NCI-H2196 treated with DMSO at 0.1 percent for 48 hours (cell line): ENCODE measurements around the gene DTX4.
"Not testable (repeated sequence)": the region's sequence is repeated elsewhere in the genome, so short reads cannot be mapped to it uniquely, and the experiment has no call there.

Experiments used
- DNase-seq: peaks from one replicate; lab custom pipeline; 2025; ENCODE audit not compliant: unreplicated experiment; lab: John Stamatoyannopoulos, UW

The DTX4 gene

DNA sequence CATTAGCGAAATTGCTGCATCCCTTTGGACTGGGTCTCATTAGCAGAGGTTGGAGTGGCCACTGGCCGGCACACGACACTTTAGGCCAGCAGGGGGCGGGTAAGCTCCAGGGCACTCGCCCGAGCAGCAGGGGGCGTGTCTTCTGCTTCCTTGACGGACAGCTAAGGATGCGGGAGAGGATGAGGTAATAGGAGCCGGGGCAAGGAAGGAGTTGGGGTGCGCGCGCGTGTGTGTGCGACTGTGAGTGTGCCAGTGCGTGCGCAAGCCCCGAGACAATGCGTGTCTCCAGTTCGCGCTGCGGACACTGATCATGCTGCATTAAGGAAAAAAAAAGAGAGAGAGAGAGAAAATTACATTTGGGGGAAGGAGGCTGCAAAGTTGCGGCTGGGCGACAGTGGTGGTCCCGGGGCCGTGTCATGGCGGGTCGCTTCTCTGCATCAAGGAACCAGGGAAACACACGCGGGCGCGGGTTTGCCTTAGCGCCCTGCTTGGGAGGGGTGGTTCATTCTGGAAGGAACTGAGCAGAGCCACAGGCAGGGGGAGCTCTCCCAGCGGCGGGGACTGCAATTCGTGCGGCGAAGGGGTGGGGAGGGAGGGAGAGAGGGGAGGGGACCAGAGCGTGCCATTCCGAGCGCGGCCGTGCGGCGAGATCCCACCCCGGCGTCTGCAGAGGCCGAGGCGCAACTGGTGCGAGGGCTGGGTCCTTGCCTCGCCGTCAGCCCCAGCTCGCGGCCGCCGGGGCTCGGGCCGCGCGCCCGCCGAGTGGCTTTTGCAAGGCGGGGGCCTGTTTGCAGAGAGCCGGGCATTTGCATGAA is at the start of gene DTX4:
DTX4 (plus strand) TSS at position 625 of the 815 bp plus-strand sequence. CDS start 464 bp downstream, outside the sequence.
- DNase-seq: peak; percentile 90

DNA sequence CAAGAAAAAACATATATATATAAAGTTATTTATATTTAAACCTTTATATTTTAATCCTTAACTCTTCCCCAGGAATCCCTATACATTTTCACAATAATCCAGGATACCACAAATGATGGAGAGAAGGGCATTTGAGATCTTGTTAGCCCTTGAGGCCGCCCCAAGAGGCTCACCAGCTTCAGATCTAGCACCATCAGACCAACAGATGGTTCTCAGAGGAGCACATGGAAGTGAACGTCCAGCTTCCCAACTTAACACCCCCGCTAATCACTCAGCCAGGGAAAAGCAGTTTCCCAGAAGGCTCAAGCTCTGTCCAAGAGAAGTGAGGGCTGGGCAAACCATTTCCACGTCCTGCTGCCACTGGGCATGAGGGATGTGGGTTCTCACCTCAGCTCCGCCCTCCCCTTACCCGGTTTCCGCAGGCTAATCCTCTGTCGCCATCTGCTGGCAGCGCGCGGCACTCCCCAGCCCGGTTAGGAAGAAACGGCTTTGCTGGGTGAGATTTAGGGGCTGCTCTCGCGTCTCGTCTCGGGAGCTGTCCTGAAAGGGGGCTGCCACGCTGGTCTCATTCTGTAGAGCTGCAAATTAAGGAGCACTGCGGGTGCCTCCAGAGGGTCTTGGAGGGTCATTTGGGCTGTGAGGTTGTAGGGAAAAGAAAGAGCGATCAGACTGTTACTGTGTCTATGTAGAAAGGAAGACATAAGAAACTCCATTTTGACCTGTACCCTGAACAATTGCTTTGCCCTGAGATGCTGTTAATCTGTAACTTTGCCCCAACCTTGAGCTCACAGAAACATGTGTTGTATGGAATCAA is 36.1 kb upstream of the DTX4 start:
- peak; percentile 47 for DNase-seq

DNA sequence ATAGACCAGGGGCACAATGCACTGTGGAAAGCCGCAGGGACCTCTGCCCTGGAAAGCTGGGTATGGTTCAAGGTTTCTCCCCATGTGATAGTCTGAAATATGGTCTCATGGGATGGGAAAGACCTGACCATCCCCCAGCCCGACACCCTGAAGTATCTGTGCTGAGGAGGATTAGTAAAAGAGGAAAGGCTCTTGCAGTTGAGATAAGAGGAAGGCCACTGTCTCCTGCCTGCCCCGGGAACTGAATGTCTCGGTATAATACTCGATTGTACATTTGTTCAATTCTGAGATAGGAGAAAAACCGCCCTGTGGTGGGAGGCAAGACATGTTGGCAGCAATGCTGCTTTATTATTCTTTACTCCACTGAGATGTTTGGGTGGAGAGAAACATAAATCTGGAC is 35.4 kb upstream of the DTX4 start:
- DNase-seq: not testable (repeated sequence)

DNA sequence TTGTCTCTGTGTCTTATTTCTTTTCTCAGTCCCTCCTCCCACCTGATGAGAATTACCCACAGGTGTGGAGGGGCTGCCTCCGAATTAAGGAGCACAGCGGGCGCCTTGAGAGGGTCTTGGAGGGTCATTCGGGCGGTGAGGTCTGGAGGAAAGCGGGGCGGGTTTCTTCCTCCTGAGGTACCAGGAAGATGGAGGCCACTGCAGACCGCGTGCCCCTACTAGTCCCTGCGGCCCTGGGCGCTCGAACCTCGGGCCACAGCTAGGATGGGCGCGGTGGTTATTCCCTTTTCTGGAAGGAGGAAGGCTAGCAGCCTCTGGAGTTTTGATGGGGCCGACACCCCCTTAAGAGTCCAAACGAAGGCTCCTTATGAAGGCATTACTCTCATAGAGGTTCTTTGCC is 34.7 kb upstream of the DTX4 start:
- no peak for DNase-seq

DNA sequence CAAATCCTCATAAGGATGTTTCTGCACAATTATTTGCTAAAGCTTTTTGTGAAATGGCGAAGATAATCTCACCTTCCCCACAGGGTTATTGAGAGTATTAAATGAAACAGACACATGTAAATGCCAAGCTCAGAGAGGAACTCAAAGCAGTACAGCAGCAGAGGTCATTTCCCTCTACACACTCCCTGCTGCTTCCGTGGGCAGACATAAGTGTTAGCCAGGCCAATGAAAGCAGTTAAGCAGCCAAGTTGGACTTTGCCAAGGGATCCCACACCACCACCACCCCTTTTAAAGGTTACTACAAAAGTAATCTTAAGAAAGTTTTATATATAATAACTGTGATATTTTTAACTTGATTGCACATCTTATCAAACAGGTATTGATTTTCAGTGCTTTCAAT is 33.3 kb upstream of the DTX4 start:
- no peak for DNase-seq

DNA sequence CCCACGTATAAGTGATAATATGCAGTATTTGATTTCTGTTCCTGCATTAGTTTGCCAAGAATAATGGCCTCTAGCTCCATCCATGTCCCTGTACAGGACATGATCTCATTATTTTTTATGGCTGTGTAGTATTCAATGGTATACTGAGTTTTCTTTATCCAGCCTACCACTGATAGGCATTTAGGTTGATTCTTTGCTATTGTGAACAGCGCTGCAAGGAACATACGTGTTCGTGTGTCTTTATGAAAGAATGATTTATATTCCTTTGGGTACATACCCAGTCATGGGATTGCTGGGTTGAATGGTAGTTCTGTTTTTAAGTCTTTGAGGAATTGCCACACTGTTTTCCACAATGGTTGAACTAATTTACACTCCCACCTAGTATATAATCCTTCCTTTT is 30.7 kb upstream of the DTX4 start:
- no peak for DNase-seq

DNA sequence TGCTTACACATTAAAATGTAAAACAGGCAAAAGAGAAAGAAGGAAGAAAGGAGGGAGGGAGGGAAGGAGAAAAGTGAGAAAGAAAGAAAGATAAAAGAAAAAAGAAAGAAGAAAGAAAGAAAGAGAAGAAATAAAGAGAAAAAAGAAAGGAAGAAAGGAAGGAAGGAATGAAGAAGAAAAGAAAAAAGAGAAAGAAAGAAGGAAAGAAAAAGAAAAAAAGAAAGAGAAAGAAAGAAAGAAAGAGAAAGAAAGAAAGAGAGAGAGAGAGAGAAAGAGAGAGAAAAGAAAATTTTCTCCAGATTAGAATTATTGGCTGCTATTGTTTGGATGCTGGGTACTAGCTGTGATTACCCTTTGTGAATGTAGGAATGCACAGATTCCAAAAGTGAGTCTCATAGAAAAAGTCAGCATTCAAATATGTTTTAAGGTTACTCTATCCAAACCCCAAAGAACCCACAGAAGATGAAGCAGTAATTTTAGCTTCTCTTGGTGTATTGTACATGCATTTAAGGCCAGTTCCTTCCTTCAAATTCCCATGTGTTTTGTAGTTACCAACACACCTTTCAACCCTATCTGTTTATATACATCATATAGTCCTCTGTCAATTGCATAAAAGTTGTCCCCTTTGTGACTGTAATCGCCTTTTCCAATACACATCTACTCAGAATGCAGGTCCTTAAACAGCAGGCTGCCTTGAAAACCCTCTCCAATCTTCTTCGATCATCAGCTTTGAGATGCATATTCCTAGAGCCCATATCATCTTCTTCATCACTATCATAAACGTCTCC is 30.1 kb upstream of the DTX4 start:
- no peak for DNase-seq

DNA sequence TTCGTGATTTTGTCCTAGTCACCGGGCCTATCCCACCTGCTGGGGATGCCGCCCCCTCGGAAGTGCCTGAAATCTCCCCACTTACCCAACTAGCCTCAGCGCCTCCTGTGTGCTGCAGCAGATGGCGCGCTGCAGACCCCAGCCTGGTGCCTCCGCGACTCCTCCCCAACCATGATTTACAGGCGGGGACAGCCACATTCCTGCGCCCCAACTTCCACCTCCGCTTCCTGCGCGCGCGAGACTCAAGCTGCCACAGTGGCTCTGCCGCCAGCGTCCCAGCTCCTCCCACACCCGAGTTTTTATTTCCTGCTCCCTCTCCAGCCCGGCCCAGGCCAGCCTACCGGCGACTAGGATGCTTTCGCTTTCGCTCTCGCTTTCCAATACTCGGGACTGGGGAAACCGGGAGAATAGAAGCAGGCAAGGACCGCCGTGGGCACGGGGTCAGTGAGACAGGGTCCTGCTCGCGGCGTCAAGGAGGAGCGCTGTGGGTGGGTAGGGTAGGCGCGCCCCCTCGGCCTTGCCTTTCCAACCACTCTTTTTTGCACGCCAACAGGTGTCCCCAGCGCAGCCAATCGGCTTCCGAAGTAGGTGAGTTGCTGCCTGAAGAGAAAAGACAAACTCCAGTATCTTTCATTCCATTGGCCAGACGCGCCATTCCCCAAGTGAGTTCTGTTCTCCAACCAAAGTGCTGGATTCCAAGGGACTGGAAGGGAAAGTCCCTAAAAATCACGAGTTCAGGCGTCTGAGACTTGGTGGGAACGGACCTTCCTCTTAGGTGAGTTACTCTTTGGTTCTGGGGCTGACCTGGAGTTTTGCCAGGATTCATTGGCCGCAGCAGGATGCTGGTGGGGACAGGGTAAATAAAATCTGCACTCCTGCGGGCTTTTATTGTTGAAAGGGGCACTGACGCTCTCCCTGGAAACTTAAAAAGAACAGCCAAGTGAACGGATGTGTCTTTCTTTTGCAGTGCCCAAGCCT is 29.1 kb upstream of the DTX4 start, which contains the start of gene FAM111A:
FAM111A (plus strand) TSS at position 327 of the 978 bp plus-strand sequence. CDS start 6,017 bp downstream, outside the sequence.
- peak; percentile 90 for DNase-seq

DNA sequence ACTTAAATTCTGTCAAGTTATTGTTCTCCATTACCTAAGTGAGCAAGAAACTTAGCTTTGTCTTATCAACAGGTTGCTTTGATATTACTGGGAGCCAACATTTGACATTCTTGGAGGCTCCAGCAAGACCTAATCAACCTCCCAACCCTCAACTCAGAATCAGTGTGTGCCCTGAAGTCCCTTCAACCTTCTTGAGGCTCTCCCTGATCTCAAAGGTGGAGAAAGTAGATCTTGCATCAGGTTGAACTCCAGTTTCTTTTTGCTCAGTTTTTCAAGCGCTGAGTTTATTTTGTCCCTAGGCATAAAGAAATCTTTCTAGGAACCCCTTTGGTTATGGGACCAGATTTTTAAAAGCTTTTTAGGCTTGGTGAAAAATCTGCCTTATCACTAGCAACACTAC is 27.8 kb upstream of the DTX4 start:
- DNase-seq: no peak

DNA sequence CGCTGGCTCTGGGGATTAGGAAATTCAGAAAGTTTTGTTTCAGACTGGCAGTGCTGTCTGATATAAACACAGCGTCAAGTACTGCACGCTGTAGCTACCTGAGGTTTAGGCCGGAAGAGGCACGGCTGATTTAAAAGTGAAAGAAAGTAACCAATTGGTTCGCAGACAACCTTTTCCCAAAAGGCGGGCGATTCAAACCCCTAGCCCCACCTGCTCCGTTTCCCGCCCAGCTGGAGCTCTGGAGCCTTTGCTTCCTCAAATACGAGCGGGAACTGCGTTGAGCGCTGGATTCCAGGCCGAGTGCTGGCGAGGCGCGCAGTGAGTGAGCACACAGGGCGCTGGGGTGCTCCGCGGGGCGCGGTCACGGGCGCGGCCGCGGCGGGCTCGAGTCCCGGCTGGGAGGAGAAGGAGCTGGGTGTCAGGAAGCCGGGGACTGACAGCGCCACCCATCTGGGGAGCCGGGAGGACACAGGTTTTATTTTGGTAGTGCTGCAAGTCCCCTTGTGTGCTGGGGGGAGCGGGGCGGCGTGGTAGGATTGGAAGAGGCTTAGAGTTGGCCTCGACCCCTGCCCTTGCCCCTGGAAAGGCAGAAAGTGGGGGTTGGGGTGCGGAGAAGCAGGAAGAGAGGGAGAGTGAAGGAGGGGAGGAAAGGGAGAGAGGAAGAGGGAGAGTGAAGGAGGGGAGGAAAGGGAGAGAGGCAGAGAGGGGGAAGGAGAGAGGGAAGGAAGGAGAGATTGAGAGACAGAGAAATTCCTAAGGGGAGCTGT is 27.2 kb upstream of the DTX4 start:
- peak; percentile 91 for DNase-seq

DNA sequence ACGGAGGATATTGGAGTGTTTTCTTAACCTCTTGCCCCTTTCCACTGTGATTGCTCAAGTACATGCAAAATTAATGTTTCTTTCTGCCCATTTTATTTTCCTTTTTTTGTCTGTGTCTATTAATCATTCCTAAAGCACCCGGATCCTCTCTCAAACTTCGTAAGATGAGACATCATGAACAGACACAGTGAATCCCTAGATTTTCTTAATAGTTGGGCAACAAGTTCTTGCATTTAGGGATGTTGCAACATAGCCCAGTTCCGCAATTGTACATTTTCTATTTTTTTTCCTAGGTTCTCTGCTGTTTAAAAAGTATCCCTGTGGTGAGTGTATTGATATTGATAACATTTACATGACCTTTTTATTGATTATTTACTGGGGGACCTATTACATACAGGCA is 26.4 kb upstream of the DTX4 start:
- no peak for DNase-seq

DNA sequence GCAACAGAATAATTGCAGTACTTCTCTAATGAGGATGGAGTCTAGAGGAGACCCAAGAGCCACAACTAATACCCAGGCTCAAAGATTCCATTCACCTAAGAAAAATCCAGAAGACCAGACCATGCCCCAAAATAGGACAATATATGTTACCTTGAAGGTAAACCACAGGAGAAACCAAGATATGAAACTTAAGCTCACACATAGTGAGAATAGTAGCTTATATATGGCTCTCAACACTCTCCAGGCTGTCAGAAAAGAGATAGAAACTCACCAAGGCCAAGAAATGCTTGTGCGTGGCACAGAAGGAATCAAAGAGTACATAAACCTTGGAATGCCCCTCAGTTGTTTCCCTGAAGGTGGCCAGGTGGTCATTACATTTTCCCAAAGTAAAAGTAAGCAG is 20.2 kb upstream of the DTX4 start:
- no peak for DNase-seq

DNA sequence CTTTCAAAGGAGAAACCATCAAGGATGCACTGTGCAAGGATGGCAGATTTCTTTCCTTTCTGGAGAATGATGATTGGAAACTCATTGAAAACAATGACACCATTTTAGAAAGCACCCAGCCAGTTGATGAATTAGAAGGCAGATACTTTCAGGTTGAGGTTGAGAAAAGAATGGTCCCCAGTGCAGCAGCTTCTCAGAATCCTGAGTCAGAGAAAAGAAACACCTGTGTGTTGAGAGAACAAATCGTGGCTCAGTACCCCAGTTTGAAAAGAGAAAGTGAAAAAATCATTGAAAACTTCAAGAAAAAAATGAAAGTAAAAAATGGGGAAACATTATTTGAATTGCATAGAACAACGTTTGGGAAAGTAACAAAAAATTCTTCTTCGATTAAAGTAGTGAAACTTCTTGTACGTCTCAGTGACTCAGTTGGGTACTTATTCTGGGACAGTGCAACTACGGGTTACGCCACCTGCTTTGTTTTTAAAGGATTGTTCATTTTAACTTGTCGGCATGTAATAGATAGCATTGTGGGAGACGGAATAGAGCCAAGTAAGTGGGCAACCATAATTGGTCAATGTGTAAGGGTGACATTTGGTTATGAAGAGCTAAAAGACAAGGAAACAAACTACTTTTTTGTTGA is 19.5 kb upstream of the DTX4 start:
- no peak for DNase-seq

DNA sequence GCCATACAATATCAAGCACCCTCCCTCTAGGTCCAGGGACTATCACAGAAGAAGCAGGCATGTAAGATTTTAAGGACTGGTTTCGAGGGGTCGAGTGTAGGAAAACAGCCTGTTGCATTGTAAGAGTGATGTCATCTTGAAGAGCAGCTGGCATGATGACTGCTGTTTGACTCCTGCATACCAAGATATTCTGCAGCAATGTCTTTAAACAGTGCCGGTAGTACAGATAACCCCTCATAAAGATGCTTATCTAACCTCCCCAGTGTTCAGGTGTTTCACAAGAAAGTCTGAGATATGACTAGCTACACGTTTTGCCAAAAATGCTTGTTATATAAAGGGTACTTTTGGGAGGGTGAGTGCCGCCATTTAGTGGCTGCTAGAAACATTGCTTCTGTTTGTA is 17.3 kb upstream of the DTX4 start:
- no peak for DNase-seq

DNA sequence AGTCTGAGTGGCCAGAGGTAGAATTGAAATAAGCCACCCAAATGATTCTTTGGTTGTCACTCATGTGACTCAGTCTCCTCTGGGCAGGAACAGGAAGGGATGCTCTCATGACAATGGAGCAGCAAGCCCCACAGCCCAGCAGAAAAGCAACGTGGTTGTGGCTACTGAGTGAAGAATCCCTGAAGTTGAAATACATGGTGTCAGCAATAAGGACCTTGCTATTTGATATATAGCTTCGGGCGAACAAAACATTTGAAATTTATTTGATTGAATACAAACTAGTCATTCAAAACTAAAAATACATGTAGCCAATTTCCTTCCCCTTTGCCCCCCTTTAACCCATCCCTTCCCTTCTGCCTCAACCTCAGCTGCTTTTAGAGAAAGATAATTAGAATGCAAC is 14.5 kb upstream of the DTX4 start:
- no peak for DNase-seq

DNA sequence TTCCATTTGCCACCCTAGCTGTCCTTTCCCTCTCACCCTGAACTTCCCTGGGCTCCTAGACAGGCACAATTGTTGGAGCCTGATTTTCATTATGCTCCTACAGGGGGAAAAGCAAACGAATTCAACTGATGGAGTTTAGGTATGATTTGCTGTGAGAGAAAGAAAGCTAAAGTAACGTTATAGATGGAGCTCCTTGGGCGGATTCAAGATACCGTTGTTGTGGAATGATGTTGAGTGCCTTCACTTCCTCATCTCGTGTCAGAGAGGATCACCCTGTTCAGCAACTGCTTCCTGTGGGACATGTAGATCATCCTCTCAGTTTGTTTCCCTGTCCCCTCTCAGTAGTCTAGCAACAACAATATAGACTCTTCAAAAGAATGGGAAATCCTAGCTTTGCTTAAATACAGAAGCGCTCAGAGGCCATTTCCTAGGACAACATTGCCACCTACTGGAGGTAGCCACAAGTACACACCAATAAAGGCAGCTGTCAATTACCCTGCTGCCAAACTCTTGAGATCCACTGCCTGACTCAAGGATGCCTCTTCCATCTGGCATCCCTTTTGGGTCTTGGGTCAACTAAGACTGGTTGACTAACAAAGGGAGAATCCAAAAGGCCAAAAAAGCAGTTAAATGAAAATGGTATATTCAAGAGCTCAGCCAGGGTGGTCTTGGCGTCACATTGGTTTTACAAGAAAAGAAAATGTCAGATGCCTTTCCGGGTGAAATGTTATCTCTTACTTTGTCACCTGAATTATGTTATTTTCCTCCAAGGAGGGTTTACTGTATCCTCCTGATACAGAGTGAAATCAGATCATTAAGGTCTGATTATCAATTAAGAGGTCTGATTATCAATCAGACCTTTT is 13.5 kb upstream of the DTX4 start:
- peak; percentile 79 for DNase-seq

DNA sequence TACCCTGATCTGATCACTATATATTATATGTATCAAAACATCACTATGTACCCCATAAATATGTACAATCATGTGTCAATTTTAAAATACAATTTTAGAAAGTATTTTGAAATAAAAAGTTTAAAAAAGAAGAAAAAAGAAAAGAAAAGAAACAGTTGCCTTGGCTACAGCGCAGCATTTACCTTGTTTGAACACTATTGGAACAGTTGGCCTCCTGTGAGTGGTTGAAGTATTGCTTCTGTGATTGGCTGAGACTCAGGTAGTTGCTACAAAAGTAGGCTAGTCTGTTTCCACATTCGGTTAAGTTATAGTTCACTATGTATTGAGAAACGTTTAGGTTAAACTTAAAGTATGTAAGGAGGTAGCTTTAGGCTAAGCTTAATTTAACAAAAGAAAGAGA is 7.9 kb upstream of the DTX4 start:
- DNase-seq: no peak
